HT1080 (cell line): ENCODE measurements around the gene FASTKD2. TPM values are rescaled to one million over a fixed set of nuclear protein-coding genes. Genes with fewer than 3 reads are reported as not detected.

ENCODE experiments used
- DNase-seq: peaks from one replicate; pipeline ENCODE4 v3.0.0-alpha.2; 2015; ENCODE audit warnings: low read depth
- polyA plus RNA-seq, 2 experiments: library from polyadenylated mRNA; depleted of rRNA; stranded (reverse); fragments of >200 nt; gene quantifications; 2 replicates each; pipeline ENCODE4 v1.2.3, GENCODE V29; 2015
- total RNA-seq: library from RNA; depleted of rRNA; stranded (reverse); fragments of >200 nt; shearing (Covaris generic); gene quantifications from 2 replicates; pipeline ENCODE4 v1.2.3, GENCODE V29; 2014; rRNA removed

Gene FASTKD2
- 47.1 and 48.0 TPM in 2 replicates for total RNA-seq
- 37.4 and 40.8 TPM in 2 replicates for polyA plus RNA-seq (2015; cell fraction: cytosol; rRNA removed)
- 101 and 113 TPM in 2 replicates for polyA plus RNA-seq (2015; cell fraction: nucleus; rRNA removed)

- peak; percentile 92 for DNase-seq
These were observed at the start of gene FASTKD2, which contains the start of gene MDH1B for GRCh38 chr2:206765242-206766056. TSS of gene FASTKD2 (plus strand) at chr2:206765606. CDS start at chr2:206766694, 1,088 bp downstream. TSS of gene MDH1B (minus strand) at chr2:206765328. CDS start at chr2:206765271, 57 bp downstream.

GRCh38 chr2:206716623-206717022 is 48.8 kb upstream of the FASTKD2 start:
- DNase-seq: no peak

GRCh38 chr2:206718296-206718695 is 47.1 kb upstream of the FASTKD2 start, which contains the start of gene DYTN:
TSS of gene DYTN (minus strand) at chr2:206718396. CDS start at chr2:206718279, 117 bp downstream.
- DNase-seq: no peak

GRCh38 chr2:206721256-206721920 is 44.0 kb upstream of the FASTKD2 start:
- DNase-seq: no peak

GRCh38 chr2:206723288-206723687 is 42.1 kb upstream of the FASTKD2 start:
- no peak for DNase-seq

GRCh38 chr2:206727287-206727686 is 38.1 kb upstream of the FASTKD2 start:
- no peak for DNase-seq

- peak; percentile 71 for DNase-seq
These were observed 36.9 kb upstream of the FASTKD2 start for GRCh38 chr2:206728277-206729199.

GRCh38 chr2:206733341-206733740 is 32.1 kb upstream of the FASTKD2 start:
- DNase-seq: no peak

GRCh38 chr2:206736935-206737334 is 28.5 kb upstream of the FASTKD2 start:
- DNase-seq: peak; percentile 61

- peak; percentile 5 for DNase-seq
These were observed 26.1 kb upstream of the FASTKD2 start for GRCh38 chr2:206739271-206739670.

- no peak for DNase-seq
These were observed 24.6 kb upstream of the FASTKD2 start for GRCh38 chr2:206740800-206741199.

- no peak for DNase-seq
These were observed 8.6 kb upstream of the FASTKD2 start for GRCh38 chr2:206756816-206757215.

- peak; percentile 2 for DNase-seq
These were observed 649 bp upstream of the FASTKD2 start for GRCh38 chr2:206764673-206765241.

GRCh38 chr2:206766057-206766930 is 888 bp downstream of the FASTKD2 start:
- DNase-seq: no peak

- no peak for DNase-seq
These were observed 9.5 kb downstream of the FASTKD2 start for GRCh38 chr2:206774871-206775270.

- no peak for DNase-seq
These were observed 11.0 kb downstream of the FASTKD2 start for GRCh38 chr2:206776432-206776831.

- DNase-seq: no peak
These were observed 15.3 kb downstream of the FASTKD2 start for GRCh38 chr2:206780671-206781070.

- peak; percentile 26 for DNase-seq
These were observed 18.3 kb downstream of the FASTKD2 start for GRCh38 chr2:206783718-206784117.

GRCh38 chr2:206784559-206785353 is 19.4 kb downstream of the FASTKD2 start:
- DNase-seq: no peak
